ENCODE measurements around the gene CTDSP2. TPM values are rescaled to one million over a fixed set of nuclear protein-coding genes. Genes with fewer than 3 reads are reported as not detected.

Gene CTDSP2
- total and polyA plus RNA-seq, 2 of the 8 experiments (the other 6 are each of a cell fraction or from before 2014, with no cell fraction given): 71.3 to 91.7 TPM

GRCh38 chr12:57771873-57772428 is 74.6 kb downstream of the CTDSP2 start, which contains the start of gene METTL1 (continued):
- TF ChIP-seq CTBP2 (IDR thresholded peaks at IDR 0.05; ENCODE audit: borderline replicate concordance, insufficient read depth, insufficient read length, low read length): peak; percentile 69
- TF ChIP-seq POLR2AphosphoS5 (IDR thresholded peaks at IDR 0.05; ENCODE audit: low read depth, low read length): peak; percentile 97
- TF ChIP-seq KDM5A (IDR thresholded peaks at IDR 0.05; ENCODE audit: low read length): peak; percentile 88
- TF ChIP-seq HDAC6 (IDR thresholded peaks at IDR 0.05; ENCODE audit: low read depth, low read length): no peak
- TF ChIP-seq CHD2 (IDR thresholded peaks at IDR 0.05; ENCODE audit: low read length): peak; percentile 50; the same call in 1 of the 2 replicates
- peak; percentile 99 for TF ChIP-seq TAF1 (IDR thresholded peaks at IDR 0.05; ENCODE audit: low read depth, low read length)
- TF ChIP-seq ATF2 (IDR thresholded peaks at IDR 0.05; ENCODE audit: low read length): peak; percentile 98
- TF ChIP-seq GABPA (IDR thresholded peaks at IDR 0.05; ENCODE audit: borderline replicate concordance, insufficient read depth, low read length): no peak
- peak; percentile 27; the same call in 1 of the 2 replicates for TF ChIP-seq TEAD4 (IDR thresholded peaks at IDR 0.05; ENCODE audit: low read depth, low read length)
- no peak for TF ChIP-seq BRCA1 (IDR thresholded peaks at IDR 0.05; ENCODE audit: low read depth, low read length)
- TF ChIP-seq RBBP5 (IDR thresholded peaks at IDR 0.05; ENCODE audit: borderline replicate concordance, low read depth, low read length): no peak
- peak; percentile 98 for TF ChIP-seq TAF7 (optimal IDR thresholded peaks at IDR 0.05; ENCODE audit: borderline replicate concordance, low read depth, low read length)
- TF ChIP-seq EZH2 (IDR thresholded peaks at IDR 0.05; ENCODE audit: low read depth, low read length, severe bottlenecking): no peak
- TF ChIP-seq PHF8 (conservative IDR thresholded peaks at IDR 0.05; ENCODE audit: low read depth, low read length): peak; percentile 100
- peak; percentile 30 for TF ChIP-seq USF2 (IDR thresholded peaks at IDR 0.05; ENCODE audit: low read length)

Data from H1 (cell line).